GM12878 (cell line): ENCODE measurements around the gene BAIAP2L1. TPM values are rescaled to one million over a fixed set of nuclear protein-coding genes. Genes with fewer than 3 reads are reported as not detected.
"Not testable (repeated sequence)": the region's sequence is repeated elsewhere in the genome, so short reads cannot be mapped to it uniquely, and the experiment has no call there.

ENCODE experiments used
- ATAC-seq: fragments of 200-7000 bp; cut with Tn5 transposase; 3 replicates; pipeline ENCODE4 v1.9.1; 2020; ENCODE audit warnings: mild to moderate bottlenecking, moderate library complexity
- BruUV-seq: library from RNA; stranded (reverse); fragments of 400-500 nt; replicated peaks from 2 replicates; lab custom pipeline; 2021; lab: Mats Ljungman, UMichigan
- CTCF ChIA-PET: fragments of 300-600 bp; sonication (Branson Sonifier 250); formaldehyde crosslinking; extraction: SDS; loops from one replicate; lab custom pipeline; 2021; ENCODE audit warnings: inconsistent platforms; lab: Yijun Ruan, JAX
- POLR2A ChIA-PET: fragments of 350-600 bp; formaldehyde crosslinking; extraction: SDS; loops from one replicate; lab custom pipeline; 2021; ENCODE audit warnings: inconsistent platforms; lab: Charles Lee
- RAD21 ChIA-PET: fragments of 300-600 bp; sonication (Branson Sonifier 250); formaldehyde crosslinking; loops from one replicate; lab custom pipeline; 2023; ENCODE audit warnings: antibody characterized with exemption; ENCODE audit not compliant: unreplicated experiment; lab: Charles Lee
- SMC1A ChIA-PET: fragments of 300-600 bp; sonication (Branson Sonifier 250); formaldehyde crosslinking; loops from one replicate; lab custom pipeline; 2023; ENCODE audit not compliant: unreplicated experiment, uncharacterized antibody; lab: Charles Lee
- DNase-seq: peaks from one replicate; pipeline ENCODE4 v3.0.0-alpha.2; 2011; ENCODE audit warnings: low read depth, low spot score
- FAIRE-seq: peaks from 3 replicates; lab custom pipeline; 2011; peaks lifted over from hg19 to GRCh38; lab: Jason Lieb, UNC
- H2AFZ ChIP-seq: 2 replicates; pipeline ENCODE4 v1.6.0; 2011; ENCODE audit warnings: low read depth, low read length, control low read depth; ENCODE audit not compliant: control insufficient read depth
- H3K27ac ChIP-seq: 2 replicates; pipeline ENCODE4 v1.5.1; 2011; ENCODE audit warnings: control low read depth; ENCODE audit not compliant: control insufficient read depth, insufficient read depth
- H3K27me3 ChIP-seq, 2 experiments: replicated peaks in 1 of 2; 2 replicates each; pipeline versions ENCODE4 v1.6.0 to v1.6.1; 2011; ENCODE audit warnings: low read length in 1 of 2; ENCODE audit not compliant: control insufficient read depth in 2 of 2, insufficient read depth in 2 of 2
- H3K36me3 ChIP-seq, 2 experiments: 2 replicates each; pipeline ENCODE4 v1.5.1; 2011; ENCODE audit warnings: low read length in 1 of 2; ENCODE audit not compliant: control insufficient read depth in 2 of 2, insufficient read depth in 2 of 2
- H3K4me1 ChIP-seq: 2 replicates; pipeline ENCODE4 v1.6.1; 2011; ENCODE audit warnings: mild to moderate bottlenecking, low read length, moderate library complexity, mixed read lengths; ENCODE audit not compliant: control insufficient read depth, insufficient read depth
- H3K4me2 ChIP-seq: 2 replicates; pipeline ENCODE4 v1.6.0; 2011; ENCODE audit warnings: control low read depth; ENCODE audit not compliant: control insufficient read depth, insufficient read depth
- H3K4me3 ChIP-seq: fragments of 200-600 bp; sonication (generic); 2 replicates; pipeline ENCODE4 v1.5.1; 2016
- H3K79me2 ChIP-seq: 2 replicates; pipeline ENCODE4 v1.6.0; 2011; ENCODE audit warnings: low read length; ENCODE audit not compliant: control insufficient read depth, insufficient read depth
- H3K9ac ChIP-seq: 2 replicates; pipeline ENCODE4 v1.8.0; 2011; ENCODE audit warnings: low read length, control low read depth, mixed read lengths; ENCODE audit not compliant: control insufficient read depth, insufficient read depth
- H3K9me3 ChIP-seq: replicated peaks from 3 replicates; pipeline ENCODE4 v1.5.1; 2011; ENCODE audit warnings: mild to moderate bottlenecking, low read length; ENCODE audit not compliant: control insufficient read depth, insufficient read depth
- H4K20me1 ChIP-seq: 2 replicates; pipeline ENCODE4 v1.6.0; 2011; ENCODE audit not compliant: control insufficient read depth, insufficient read depth
- WGBS: methylation state at CpG from one replicate; pipeline ENCODE4 v1.1.6; 2016; ENCODE audit warnings: low lambda C conversion rate; ENCODE audit not compliant: insufficient replicate concordance, insufficient coverage; ENCODE audit errors: missing lambda C conversion rate; 5-methylcytosine and 5-hydroxymethylcytosine counted together
- in situ Hi-C: fragments of 300-500 bp; cut with MboI; formaldehyde crosslinking; loops from 9 replicates; pipeline ENCODE4 v1.14.3; 2018; ENCODE audit warnings: mixed read lengths
- intact Hi-C: fragments of 100-400 bp; cut with micrococcal nuclease; formaldehyde crosslinking; loops from one replicate; pipeline ENCODE4 v1.14.2; 2022; ENCODE audit not compliant: unreplicated experiment
- polyA plus RNA-seq, 11 experiments: library from polyadenylated mRNA; depleted of rRNA in 4 of 11; unstranded in 6 of 11; stranded (reverse) in 5 of 11; fragments of >200 nt; fragmentation: Nextera tagmentation in 4 of 11; fragmentation: Illumina TruSeq in 1 of 11; extraction: Ambion mirVana in 4 of 11; extraction: Trizol in 1 of 11; gene quantifications; 1 replicate in 1 of 11; 2 replicates in 10 of 11; pipeline versions ENCODE4 v1.2.1 to v1.2.3, GENCODE V29; 2011 to 2016; ENCODE audit warnings: inconsistent platforms in 2 of 11, missing spikeins in 2 of 11, low read depth in 1 of 11
- total RNA-seq, 4 experiments: library from RNA; depleted of rRNA in 3 of 4; stranded (reverse); fragments of >200 nt in 3 of 4; fragmentation: Illumina TruSeq in 1 of 4; extraction: Trizol in 1 of 4; gene quantifications; 2 replicates each; pipeline versions ENCODE4 v1.2.1 to v1.2.3, GENCODE V29; 2013 to 2021

BAIAP2L1 gene
- total and polyA plus RNA-seq, 10 of the 15 experiments (the other 5 are each of a cell fraction or from before 2014, with no cell fraction given) = 8.9 to 60.2 (median 35.7) TPM

DNA sequence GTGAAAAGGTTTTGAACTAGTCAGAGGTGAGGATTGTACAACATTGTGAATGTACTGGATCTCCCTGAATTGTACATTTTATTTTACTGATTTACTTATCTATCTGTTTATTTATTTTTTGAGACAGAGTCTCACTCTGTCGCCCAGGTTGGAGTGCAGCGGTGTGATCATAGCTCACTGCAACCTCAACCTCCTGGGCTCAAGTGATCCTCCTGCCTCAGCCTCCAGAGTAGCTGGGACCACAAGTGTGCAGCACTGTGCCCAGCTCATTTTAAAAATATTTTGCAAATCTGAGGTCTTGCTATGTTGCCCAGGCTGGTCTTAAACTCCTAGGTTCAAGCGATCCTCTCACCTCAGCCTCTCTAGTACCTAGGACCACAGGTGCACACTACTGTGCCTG, 19.1 kb upstream of the BAIAP2L1 start:
- H4K20me1 ChIP-seq, H3K9me3 ChIP-seq, H3K79me2 ChIP-seq, H3K4me3 ChIP-seq, H3K27me3 ChIP-seq, H3K9ac ChIP-seq, ATAC-seq, DNase-seq, H2AFZ ChIP-seq, H3K4me2 ChIP-seq, H3K4me1 ChIP-seq, in situ Hi-C loops, POLR2A ChIA-PET, H3K36me3 ChIP-seq, H3K27ac ChIP-seq, FAIRE-seq, intact Hi-C loops, BruUV-seq: not testable (repeated sequence)
- SMC1A ChIA-PET = interaction anchor here (0.8 to 1.3 kb wide), 4 partner anchors 11 to 421 kb away, joined by 3 to 6 read pairs (median 4); no protein-coding TSS in a partner anchor
- 55% methylated on average over 3 of the region's 3 CpGs for WGBS
- RAD21 ChIA-PET = interaction anchor here (0.5 to 1.2 kb wide), 2 partner anchors 132 to 417 kb away, joined by 3 to 4 read pairs; no protein-coding TSS in a partner anchor
- CTCF ChIA-PET = interaction anchor here (0.8 to 6.3 kb wide), 7 partner anchors 10 to 421 kb away, joined by 4 to 58 read pairs (median 10); partner anchors contain the start of gene BAIAP2L1

DNA sequence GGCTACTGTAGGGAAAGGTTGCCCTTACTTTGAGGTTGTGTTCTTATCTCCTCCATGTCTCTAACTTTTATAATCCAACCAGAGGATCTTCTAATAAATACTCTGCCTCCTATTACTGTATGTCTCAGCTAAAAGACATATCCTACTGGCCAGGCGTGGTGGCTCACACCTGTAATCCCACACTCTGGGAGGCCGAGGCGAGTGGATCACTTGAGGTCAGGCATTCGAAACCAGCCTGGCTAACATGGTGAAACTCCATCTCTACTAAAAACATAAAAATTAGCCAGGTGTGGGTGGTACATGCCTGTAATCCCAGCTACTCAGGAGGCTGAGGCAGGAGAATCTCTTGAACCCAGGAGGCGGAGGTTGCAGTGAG, 18.4 kb upstream of the BAIAP2L1 start:
- ATAC-seq, H3K4me3 ChIP-seq, H3K9me3 ChIP-seq, H3K79me2 ChIP-seq, FAIRE-seq, H3K27ac ChIP-seq, in situ Hi-C loops, H4K20me1 ChIP-seq, H3K4me2 ChIP-seq, H3K9ac ChIP-seq, DNase-seq, H2AFZ ChIP-seq, H3K27me3 ChIP-seq, intact Hi-C loops, H3K36me3 ChIP-seq, BruUV-seq, POLR2A ChIA-PET, H3K4me1 ChIP-seq: not testable (repeated sequence)
- RAD21 ChIA-PET = interaction anchor here (1.2 kb wide), 1 partner anchor 418 kb away, joined by 4 read pairs; no protein-coding TSS in a partner anchor
- SMC1A ChIA-PET = interaction anchor here (1.1 to 1.3 kb wide), 2 partner anchors 13 to 422 kb away, joined by 4 to 6 read pairs; no protein-coding TSS in a partner anchor
- CTCF ChIA-PET = interaction anchor here (1.0 to 6.3 kb wide), 4 partner anchors 9 to 421 kb away, joined by 4 to 58 read pairs (median 6); no protein-coding TSS in a partner anchor
- 58% methylated on average over 5 of the region's 5 CpGs for WGBS
